GM19099 (cell line): ENCODE measurements around the gene MRPL45.

Source experiments
- POLR2A ChIP-seq: IDR thresholded peaks from 3 replicates; pipeline ENCODE4 v1.6.1; 2011; ENCODE audit warnings: low read depth; ENCODE audit not compliant: insufficient read length; ENCODE audit errors: extremely low read depth

Gene MRPL45

GRCh38 chr17:38364741-38365140 is 67.8 kb downstream of the MRPL45 start:
- no peak for TF ChIP-seq POLR2A

GRCh38 chr17:38369124-38369886 is 72.3 kb downstream of the MRPL45 start:
- TF ChIP-seq POLR2A: no peak
